ENCODE measurements around the gene KCNIP1. TPM values are rescaled to one million over a fixed set of nuclear protein-coding genes. Genes with fewer than 3 reads are reported as not detected.

The KCNIP1 gene
- total RNA-seq, 3 donors from 2014 or later (not counting 1 experiment from before 2014, with no cell fraction given) = not detected

DNA sequence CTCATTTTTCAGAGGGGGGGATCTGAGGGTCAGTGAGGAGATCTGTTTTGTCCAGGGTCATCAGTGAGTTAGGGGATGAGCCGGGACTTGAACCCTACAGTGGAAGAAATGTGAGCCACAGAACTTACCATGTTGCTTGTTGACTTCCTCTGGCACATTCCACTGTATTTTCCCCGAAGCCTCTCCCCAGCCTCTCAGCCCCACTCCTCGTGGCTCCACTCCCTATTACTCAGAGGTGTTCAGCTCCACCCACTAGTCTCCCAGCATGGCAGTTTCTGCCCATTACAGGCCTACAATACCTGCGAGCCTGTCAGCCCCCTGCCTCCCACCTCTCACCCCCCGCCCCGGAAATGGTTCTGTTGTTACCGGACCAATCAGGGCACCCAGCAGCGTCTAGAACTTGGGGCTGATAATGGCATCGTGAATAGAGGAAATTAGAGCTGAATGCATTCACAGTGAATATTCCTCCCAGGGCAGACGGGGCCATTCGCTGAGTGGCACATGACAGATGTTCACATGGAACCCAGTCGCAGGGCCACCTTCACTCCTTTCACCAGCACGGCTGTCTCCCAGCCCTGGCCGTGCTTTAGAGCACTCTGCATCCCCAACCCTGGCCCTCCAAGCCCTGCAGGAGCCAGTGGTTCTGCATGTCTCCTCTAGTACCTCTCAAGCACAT, 81.6 kb downstream of the KCNIP1 start:
- TF ChIP-seq, protein P1, sequence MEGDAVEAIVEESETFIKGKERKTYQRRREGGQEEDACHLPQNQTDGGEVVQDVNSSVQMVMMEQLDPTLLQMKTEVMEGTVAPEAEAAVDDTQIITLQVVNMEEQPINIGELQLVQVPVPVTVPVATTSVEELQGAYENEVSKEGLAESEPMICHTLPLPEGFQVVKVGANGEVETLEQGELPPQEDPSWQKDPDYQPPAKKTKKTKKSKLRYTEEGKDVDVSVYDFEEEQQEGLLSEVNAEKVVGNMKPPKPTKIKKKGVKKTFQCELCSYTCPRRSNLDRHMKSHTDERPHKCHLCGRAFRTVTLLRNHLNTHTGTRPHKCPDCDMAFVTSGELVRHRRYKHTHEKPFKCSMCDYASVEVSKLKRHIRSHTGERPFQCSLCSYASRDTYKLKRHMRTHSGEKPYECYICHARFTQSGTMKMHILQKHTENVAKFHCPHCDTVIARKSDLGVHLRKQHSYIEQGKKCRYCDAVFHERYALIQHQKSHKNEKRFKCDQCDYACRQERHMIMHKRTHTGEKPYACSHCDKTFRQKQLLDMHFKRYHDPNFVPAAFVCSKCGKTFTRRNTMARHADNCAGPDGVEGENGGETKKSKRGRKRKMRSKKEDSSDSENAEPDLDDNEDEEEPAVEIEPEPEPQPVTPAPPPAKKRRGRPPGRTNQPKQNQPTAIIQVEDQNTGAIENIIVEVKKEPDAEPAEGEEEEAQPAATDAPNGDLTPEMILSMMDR (IDR thresholded peaks at IDR 0.05) = no peak
- ATAC-seq (no peak), DNase-seq (no peak)
- intact Hi-C loops (cut with micrococcal nuclease) = no loop called here
- Histone ChIP-seq H3K27ac (ENCODE audit: low read length) (no peak overlapping the region), H3K4me1 (ENCODE audit: control insufficient read depth, insufficient read depth, low read length) (no peaks in the 10 kb centered on the region), H3K36me3 (ENCODE audit: control insufficient read depth, insufficient read depth, low read length) (no peaks in the 10 kb centered on the region), H3K4me3 (ENCODE audit: low read length) (no peak overlapping the region), H3K27me3 (ENCODE audit: control insufficient read depth, insufficient read depth, low read length) (no peaks in the 10 kb centered on the region), H3K9me3 (ENCODE audit: control insufficient read depth, insufficient read depth, low read length) (no peaks in the 10 kb centered on the region)
- no peak overlapping the region for H3K4me3 Mint-ChIP-seq
- H3K36me3 Mint-ChIP-seq = no peaks in the 10 kb centered on the region
- no peak overlapping the region for H3K27ac Mint-ChIP-seq
- H3K4me1 Mint-ChIP-seq = no peaks in the 10 kb centered on the region
- no peaks in the 10 kb centered on the region for H3K9me3 Mint-ChIP-seq
- H3K27me3 Mint-ChIP-seq (ENCODE audit: low read depth in 2 of 2) = peaks cover 0 to 10% of the 10 kb centered on the region in 2 donors
- WGBS (ENCODE audit: insufficient coverage) = 84% methylated on average over 14 of the region's 14 CpGs

DNA sequence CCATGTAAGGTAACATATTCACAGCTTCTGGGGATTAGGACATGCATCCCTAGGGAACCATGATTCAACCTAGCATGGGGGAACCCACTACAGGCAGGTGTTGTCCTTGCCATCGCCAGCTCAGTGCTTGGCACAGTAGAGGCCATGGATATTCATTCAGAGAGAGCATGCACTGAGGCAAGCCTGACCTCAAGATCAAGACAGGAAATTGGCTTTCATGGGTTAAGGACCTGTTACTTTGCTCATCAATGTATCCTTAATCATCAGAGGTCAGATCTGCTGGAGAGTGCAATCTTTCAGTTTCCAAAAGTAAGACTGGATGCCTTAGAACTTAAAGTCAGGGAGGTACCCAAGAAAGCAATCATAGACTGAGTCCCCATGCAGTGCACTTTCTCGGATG, 84.0 kb downstream of the KCNIP1 start:
- H3K36me3 Mint-ChIP-seq = no peaks in the 10 kb centered on the region
- no peaks in the 10 kb centered on the region for H3K4me1 ChIP-seq (ENCODE audit: control insufficient read depth, insufficient read depth, low read length)
- DNase-seq (no peak), ATAC-seq (no peak)
- no peaks in the 10 kb centered on the region for H3K4me1 Mint-ChIP-seq
- H3K4me3 ChIP-seq (ENCODE audit: low read length) = no peak overlapping the region
- no peak overlapping the region for H3K27ac ChIP-seq (ENCODE audit: low read length)
- peaks cover 0 to 10% of the 10 kb centered on the region in 2 donors for H3K27me3 Mint-ChIP-seq (ENCODE audit: low read depth in 2 of 2)
- WGBS (ENCODE audit: insufficient coverage) = 42% methylated on average over 2 of the region's 2 CpGs
- H3K9me3 ChIP-seq (ENCODE audit: control insufficient read depth, insufficient read depth, low read length) = no peaks in the 10 kb centered on the region
- H3K27ac Mint-ChIP-seq = no peak overlapping the region
- intact Hi-C loops (cut with micrococcal nuclease) = no loop called here
- H3K9me3 Mint-ChIP-seq = no peaks in the 10 kb centered on the region
- TF ChIP-seq, protein P1 (IDR thresholded peaks at IDR 0.05) = no peak
- H3K36me3 ChIP-seq (ENCODE audit: control insufficient read depth, insufficient read depth, low read length) = no peaks in the 10 kb centered on the region
- H3K4me3 Mint-ChIP-seq = no peak overlapping the region
- no peaks in the 10 kb centered on the region for H3K27me3 ChIP-seq (ENCODE audit: control insufficient read depth, insufficient read depth, low read length)

DNA sequence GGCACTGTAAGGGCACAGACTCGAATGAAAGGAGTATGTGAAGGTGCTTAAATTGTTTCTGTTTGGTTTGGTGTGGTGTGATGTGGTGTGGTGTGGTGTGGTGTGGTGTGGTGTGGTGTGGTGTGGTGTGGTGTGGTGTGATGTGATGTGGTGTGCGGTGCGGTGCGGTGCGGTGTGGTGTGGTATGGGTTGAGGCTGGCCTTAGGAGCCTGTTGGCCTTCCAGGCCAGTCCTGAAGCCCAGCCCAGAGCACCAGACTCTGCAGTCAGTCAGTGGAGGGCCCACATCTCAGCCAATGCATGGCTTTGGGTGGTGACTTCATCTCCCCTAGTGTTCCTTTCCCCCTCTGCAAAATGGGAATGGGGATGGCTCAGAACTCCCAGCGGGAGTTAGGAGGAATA, 85.8 kb downstream of the KCNIP1 start:
- 90% methylated on average over 6 of the region's 6 CpGs for WGBS (ENCODE audit: insufficient coverage)

More for the DNA sequence above, 85.8 kb downstream of the KCNIP1 start:
- H3K4me3 ChIP-seq (ENCODE audit: low read length) = no peak overlapping the region
- H3K9me3 Mint-ChIP-seq = no peaks in the 10 kb centered on the region
- H3K9me3 ChIP-seq (ENCODE audit: control insufficient read depth, insufficient read depth, low read length) = no peaks in the 10 kb centered on the region
- TF ChIP-seq, protein P1 (IDR thresholded peaks at IDR 0.05) = no peak
- no peaks in the 10 kb centered on the region for H3K27me3 ChIP-seq (ENCODE audit: control insufficient read depth, insufficient read depth, low read length)
- H3K4me1 ChIP-seq (ENCODE audit: control insufficient read depth, insufficient read depth, low read length) = no peaks in the 10 kb centered on the region
- no peaks in the 10 kb centered on the region for H3K36me3 ChIP-seq (ENCODE audit: control insufficient read depth, insufficient read depth, low read length)
- H3K27ac Mint-ChIP-seq = no peak overlapping the region
- DNase-seq (no peak), ATAC-seq (peak in 1 of 3 donors; percentile 24)
- H3K27me3 Mint-ChIP-seq (ENCODE audit: low read depth in 2 of 2) = peaks cover 0 to 3% of the 10 kb centered on the region in 2 donors
- H3K27ac ChIP-seq (ENCODE audit: low read length) = no peak overlapping the region
- no peak overlapping the region for H3K4me3 Mint-ChIP-seq
- intact Hi-C loops (cut with micrococcal nuclease) = no loop called here
- H3K36me3 Mint-ChIP-seq = no peaks in the 10 kb centered on the region
- no peaks in the 10 kb centered on the region for H3K4me1 Mint-ChIP-seq

Measured in natural killer cell (primary cell).